ENCODE measurements around the gene ATXN2L.

Gene ATXN2L

GRCh38 chr16:28835864-28836760, 13.3 kb downstream of the ATXN2L start:
- DNase-seq (ENCODE audit: low read depth, low spot score): no peak

DNA sequence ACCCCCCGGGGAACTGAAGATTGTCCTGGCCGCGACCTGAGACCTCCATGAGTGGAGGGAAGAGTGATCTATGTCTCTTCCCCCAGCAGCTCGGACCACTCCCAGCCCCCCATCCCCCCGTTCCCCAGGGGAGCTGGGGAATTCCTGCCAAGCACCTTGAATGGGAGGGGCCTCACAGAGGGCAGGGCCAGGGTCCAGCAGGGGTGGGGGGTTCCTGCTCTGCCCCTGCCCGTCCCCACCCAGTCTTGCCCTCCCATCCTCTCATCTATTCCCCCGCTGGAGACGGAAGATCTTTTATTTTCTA, 13.9 kb downstream of the ATXN2L start:
- DNase-seq (ENCODE audit: low read depth, low spot score): no peak

DNA sequence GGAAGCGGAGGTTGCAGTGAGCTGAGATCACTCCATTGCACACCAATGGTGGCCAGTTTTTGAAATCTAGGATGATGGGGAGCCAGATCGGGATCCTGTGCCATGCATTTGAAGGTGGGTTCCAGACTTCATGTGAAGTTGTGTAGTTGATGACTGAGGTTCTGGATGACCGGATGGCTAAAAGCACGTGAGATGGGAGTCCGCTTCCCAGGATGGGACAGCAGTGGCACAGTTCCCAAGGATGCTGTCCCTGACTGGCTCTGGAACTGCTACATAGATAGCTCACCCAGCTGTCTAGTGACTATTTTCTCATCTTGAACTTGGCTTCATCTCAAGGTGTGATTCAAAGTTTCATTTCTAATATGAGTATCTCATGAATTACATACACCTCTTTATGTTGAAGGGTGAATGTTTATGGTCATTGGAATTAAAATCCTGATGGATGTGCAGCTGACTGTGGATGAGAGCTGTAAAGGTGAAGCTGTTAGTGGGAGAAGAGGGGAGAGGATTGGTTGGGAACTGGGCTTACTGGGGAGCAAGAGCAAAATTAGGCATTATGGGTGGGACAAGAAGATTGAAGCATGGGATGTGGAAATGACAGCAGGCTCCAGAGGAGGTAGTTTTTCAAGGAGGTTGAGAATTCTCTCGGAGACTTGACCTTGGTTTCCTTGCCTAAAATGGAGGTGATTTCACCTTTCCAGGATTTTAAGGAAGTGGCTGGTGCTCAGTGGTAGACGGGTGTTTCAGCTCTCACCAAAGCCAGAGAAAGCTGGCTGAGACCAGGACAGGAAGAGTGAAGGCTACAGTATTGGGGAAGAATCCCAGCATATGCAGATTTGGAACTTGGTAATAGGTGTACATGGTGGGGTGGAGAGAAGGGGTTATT, 15.1 kb downstream of the ATXN2L start:
- no peak for DNase-seq (ENCODE audit: low read depth, low spot score)

DNA sequence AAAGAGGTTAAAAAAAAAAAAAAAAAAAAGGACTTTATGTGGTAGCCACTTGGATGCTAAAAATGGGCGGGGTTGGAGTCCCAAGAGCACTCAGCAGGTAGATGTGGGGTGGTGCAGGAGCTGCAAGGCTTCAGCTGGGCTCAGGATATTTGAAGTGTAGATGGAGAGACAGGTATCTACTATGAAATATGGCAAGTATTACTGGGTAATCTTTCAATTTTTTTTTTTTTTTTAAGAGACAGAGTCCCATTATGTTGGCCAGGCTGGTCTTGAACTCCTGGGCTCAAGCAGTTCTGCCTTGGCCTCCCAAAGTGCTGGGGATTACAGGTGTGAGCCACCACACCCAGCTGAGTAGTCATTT, 15.7 kb downstream of the ATXN2L start:
- no peak for DNase-seq (ENCODE audit: low read depth, low spot score)

- no peak for DNase-seq (ENCODE audit: low read depth, low spot score)
Measured at GRCh38 chr16:28839004-28839639, 16.3 kb downstream of the ATXN2L start.

GRCh38 chr16:28839899-28840298, 17.1 kb downstream of the ATXN2L start:
- DNase-seq (ENCODE audit: low read depth, low spot score): no peak

GRCh38 chr16:28842696-28843095, 19.9 kb downstream of the ATXN2L start:
- DNase-seq (ENCODE audit: low read depth, low spot score): no peak

- no peak for DNase-seq (ENCODE audit: low read depth, low spot score)
Measured at GRCh38 chr16:28843766-28844165, 21.0 kb downstream of the ATXN2L start.

DNA sequence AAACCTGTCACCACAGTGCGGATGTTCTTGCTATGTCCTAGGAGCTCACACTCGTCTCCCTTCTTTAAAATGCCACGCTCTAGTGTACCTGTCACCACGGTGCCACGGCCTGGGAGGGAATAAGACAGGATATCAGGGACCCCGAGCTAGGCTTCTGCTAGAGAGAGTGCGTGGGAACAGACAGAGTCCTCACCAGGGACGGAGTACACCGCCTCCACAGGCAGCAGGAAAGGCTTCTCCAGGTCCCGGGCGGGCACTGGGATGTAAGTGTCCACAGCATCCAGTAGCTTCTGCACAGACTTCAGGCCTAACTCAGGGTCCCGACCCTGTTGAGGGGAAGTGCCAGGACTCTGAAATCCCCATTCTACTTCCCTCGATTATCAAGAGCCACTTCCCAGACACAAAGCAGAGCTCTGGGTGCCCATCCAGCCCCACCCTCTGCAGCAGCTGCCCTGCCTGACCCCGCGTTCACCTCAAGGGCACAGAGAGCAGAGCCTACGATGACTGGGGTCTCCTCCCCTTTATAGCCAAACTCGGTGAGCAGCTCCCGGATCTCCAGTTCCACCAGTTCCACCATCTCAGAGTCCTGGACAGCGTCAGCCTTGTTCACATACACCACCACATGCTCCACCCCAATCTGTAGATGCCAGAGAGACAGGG, 21.6 kb downstream of the ATXN2L start:
- DNase-seq (ENCODE audit: low read depth, low spot score): no peak

- no peak for DNase-seq (ENCODE audit: low read depth, low spot score)
Measured at GRCh38 chr16:28845293-28845692, 22.5 kb downstream of the ATXN2L start.

DNA sequence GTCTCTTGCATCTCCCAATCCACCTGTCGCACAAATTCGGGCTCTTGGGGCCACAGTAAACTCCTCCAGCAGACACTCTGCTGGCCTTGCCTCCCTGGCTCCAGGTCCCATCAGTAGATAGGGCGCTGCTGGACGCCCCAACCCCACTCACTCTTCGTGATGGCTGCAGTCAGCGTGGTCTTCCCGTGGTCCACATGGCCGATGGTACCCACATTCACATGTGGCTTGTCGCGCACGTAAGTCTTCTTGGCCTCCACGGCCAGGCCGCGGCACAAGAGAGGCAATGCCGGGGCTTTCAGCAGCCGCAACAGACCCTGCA, 22.9 kb downstream of the ATXN2L start:
- DNase-seq (ENCODE audit: low read depth, low spot score): no peak

DNA sequence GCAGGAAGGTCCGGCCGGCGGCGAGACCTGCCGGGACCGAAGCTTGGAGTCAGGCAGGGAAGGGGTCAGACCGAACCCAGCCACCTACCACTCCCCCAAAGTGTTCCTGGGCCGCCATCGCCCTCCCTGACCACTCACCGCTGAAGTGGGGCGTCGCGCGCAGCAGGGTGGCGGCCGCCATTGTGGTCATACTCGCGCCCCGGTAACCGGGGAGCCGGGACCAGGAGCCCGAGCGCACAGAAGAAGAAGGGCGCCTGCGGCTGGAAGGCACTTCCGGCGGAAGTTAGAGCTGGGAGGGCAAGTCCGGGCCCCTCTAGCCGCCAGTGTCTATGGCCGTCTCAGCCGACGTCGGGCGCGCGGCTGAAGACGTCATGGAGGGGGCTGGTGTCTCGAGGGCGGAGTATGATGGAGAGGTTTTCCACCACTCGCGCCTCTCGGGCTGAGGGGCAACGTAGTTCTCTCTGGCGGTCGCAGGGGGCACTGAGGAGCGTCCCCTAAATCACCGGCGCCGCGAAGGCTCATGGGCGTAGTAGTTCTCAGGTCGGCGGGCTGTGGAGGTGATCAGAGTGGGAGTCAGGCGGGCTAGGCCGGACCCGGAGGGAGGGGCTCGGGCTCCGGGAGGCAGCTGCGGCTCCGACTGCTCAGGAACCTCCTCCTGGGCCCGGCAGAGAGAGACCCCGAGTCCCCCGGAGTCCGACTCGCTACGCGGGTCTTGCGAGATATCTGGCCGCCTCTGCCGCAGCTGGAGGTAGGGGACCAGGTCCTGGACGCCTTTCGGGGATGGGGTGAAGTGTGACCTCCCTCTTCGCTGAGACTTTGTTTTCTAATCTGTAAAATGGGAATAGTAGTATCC, 23.5 kb downstream of the ATXN2L start, which contains the start of gene TUFM:
TUFM (minus strand) TSS at position 269 of the 853 bp plus-strand sequence; CDS start at position 190, 79 bp downstream.
- DNase-seq (ENCODE audit: low read depth, low spot score): peak; percentile 96

- DNase-seq (ENCODE audit: low read depth, low spot score): no peak
Measured at GRCh38 chr16:28846933-28847273, 24.1 kb downstream of the ATXN2L start.

DNA sequence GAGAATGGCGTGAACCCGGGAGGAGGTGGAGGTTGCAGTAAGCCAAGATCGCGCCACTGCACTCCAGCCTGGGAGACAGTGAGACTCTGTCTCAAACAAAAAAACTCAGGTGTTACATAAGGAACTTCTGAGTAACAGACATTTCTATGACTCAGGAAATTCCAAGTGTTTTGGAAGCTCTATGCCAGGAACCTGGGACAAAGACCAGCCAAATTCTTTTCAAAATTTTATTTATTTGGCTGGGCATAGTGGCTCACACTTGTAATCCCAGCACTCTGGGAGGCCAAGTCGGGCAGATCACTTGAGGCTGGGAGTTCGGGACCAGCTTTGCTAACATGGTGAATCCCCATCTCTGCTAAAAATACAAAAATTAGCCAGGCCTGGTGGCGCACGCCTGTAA, 35.6 kb downstream of the ATXN2L start:
- no peak for DNase-seq (ENCODE audit: low read depth, low spot score)

- DNase-seq (ENCODE audit: low read depth, low spot score): no peak
Measured at GRCh38 chr16:28859326-28859725, 36.5 kb downstream of the ATXN2L start.

GRCh38 chr16:28863929-28864793, 41.4 kb downstream of the ATXN2L start:
- DNase-seq (ENCODE audit: low read depth, low spot score): no peak

DNA sequence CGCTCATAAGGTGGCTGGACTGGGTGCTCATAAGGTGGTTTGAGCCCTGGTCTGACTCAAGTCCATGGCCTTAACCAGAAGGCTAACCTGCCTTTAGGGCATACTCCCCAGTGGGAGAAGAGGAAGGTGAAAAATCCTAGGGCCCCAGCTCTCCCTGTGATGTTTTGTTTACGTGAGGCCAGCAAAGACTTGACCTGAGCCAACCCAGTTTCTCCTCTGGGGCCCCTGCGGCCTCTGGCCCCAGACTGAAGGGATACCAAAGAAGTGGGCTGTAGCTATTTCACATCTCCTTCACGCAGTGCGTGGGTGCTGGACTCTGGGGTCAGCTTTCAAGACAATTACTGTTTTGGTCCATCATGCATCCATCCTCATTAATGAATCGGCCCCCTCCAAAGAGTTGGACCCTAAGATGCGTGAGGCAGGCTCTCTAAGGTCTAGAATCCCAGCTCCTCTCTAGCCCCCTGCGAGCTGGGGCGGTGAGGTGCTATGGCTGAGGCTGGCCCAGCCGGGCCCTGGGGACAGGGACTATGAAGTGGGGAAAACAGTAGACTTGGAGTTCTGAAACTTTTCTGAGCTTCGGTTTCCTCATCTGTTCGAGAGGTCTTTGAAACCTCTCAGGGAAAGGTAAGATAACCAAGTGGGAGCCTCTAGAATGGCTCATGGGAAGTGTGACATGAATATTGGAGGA, 42.3 kb downstream of the ATXN2L start:
- DNase-seq (ENCODE audit: low read depth, low spot score): no peak

DNA sequence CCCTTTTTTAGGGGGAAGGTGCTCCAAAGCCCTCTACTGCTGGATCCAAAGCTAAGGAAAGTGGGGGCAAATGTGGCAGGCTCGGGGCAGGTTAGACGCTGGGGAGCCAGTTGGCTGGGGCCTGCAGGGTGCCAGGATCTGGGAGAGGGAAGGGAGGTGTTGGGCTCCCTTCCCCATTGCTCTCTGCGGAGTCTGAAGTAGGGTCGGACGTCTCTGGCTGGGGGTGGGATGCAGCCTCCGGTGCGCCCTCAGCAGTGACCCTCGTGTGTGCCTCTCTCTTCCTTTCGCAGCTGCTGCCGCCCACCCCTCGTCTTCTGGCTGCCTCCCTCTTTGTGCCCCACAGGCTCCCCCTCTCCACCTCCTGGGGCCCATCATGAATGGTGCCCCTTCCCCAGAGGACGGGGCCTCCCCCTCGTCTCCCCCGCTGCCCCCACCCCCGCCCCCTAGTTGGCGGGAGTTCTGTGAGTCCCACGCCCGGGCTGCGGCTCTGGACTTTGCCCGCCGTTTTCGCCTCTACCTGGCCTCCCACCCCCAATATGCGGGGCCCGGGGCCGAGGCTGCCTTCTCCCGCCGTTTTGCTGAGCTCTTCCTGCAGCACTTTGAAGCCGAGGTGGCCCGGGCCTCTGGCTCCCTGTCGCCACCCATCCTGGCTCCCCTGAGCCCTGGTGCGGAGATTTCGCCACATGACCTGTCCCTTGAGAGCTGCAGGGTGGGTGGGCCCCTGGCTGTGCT, 43.1 kb downstream of the ATXN2L start:
- DNase-seq (ENCODE audit: low read depth, low spot score): no peak

GRCh38 chr16:28866454-28866804, 43.6 kb downstream of the ATXN2L start:
- no peak for DNase-seq (ENCODE audit: low read depth, low spot score)
